ENCODE results near the gene FGFR3.

GRCh38 chr4:1799387-1800375 is 6.6 kb downstream of the FGFR3 start:
- TF ChIP-seq CTCF (IDR thresholded peaks at IDR 0.05; ENCODE audit: low read length) (no peak), EZH2 (IDR thresholded peaks at IDR 0.05; ENCODE audit: borderline replicate concordance, low read length) (no peak)
